Vagina (tissue), 2 donors: ENCODE data around the gene NSMCE1.

Experiments
- POLR2A ChIP-seq, 2 donors: fragments of 450-650 bp; IDR thresholded peaks; one replicate each; pipeline ENCODE4 v1.6.1; 2017; ENCODE audit warnings: antibody characterized with exemption in 2 of 2, mild to moderate bottlenecking in 2 of 2, moderate library complexity in 2 of 2
- TF ChIP-seq, protein P1 (sequence below), 3 experiments: fragments of 450-650 bp in 2 of 3; fragments of 200-600 bp in 1 of 3; sonication (generic) in 1 of 3; IDR thresholded peaks; one replicate each; pipeline ENCODE4 v1.5.1; 2017 to 2019; ENCODE audit warnings: antibody characterized with exemption in 3 of 3, mild to moderate bottlenecking in 2 of 3, moderate library complexity in 2 of 3

DNA sequence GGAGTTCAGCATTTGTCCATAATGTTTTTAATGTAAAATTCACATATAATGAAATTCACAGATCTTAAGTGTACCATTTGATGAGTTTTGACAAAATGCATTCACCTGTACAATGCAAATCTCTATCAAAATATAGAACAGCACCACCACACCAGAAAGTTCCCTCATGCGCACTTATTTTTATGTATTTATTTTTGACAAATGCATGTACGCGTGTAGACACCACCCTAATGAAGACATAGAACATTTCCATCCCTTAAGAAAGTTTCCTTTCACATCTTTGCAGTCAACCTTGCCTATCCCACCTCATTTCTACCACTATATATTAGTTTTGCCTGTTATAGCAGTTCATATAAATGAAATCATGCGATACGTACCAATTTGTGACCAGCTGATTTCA is 29.6 kb upstream of the NSMCE1 start:
- TF ChIP-seq, protein P1, sequence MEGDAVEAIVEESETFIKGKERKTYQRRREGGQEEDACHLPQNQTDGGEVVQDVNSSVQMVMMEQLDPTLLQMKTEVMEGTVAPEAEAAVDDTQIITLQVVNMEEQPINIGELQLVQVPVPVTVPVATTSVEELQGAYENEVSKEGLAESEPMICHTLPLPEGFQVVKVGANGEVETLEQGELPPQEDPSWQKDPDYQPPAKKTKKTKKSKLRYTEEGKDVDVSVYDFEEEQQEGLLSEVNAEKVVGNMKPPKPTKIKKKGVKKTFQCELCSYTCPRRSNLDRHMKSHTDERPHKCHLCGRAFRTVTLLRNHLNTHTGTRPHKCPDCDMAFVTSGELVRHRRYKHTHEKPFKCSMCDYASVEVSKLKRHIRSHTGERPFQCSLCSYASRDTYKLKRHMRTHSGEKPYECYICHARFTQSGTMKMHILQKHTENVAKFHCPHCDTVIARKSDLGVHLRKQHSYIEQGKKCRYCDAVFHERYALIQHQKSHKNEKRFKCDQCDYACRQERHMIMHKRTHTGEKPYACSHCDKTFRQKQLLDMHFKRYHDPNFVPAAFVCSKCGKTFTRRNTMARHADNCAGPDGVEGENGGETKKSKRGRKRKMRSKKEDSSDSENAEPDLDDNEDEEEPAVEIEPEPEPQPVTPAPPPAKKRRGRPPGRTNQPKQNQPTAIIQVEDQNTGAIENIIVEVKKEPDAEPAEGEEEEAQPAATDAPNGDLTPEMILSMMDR (IDR thresholded peaks at IDR 0.05), result no peak
- no peak for TF ChIP-seq POLR2A (IDR thresholded peaks at IDR 0.05)
